HG03175 (cell line): ENCODE data around the gene TRAF2.
"Not testable (repeated sequence)": the region's sequence is repeated elsewhere in the genome, so short reads cannot be mapped to it uniquely, and the experiment has no call there.

Experiments used
- ATAC-seq: cut with Tn5 transposase; IDR thresholded peaks from one replicate; pipeline ENCODE4 v1.9.1; 2021; ENCODE audit warnings: mild to moderate bottlenecking, moderate library complexity; ENCODE audit not compliant: unreplicated experiment

TRAF2 gene

GRCh38 chr9:136857581-136858412, 28.5 kb upstream of the TRAF2 start:
- no peak for ATAC-seq

- no peak for ATAC-seq
Observed at GRCh38 chr9:136858452-136858843, 27.9 kb upstream of the TRAF2 start.

- no peak for ATAC-seq
Observed at GRCh38 chr9:136858844-136859757, 27.2 kb upstream of the TRAF2 start.

- ATAC-seq, result no peak
Observed at GRCh38 chr9:136860529-136860928, 25.8 kb upstream of the TRAF2 start.

- no peak for ATAC-seq
Observed at GRCh38 chr9:136860933-136861873, 25.1 kb upstream of the TRAF2 start.

- ATAC-seq, result no peak
Observed at GRCh38 chr9:136861874-136862457, 24.4 kb upstream of the TRAF2 start.

GRCh38 chr9:136862849-136863622, 23.3 kb upstream of the TRAF2 start:
- no peak for ATAC-seq

- no peak for ATAC-seq
Observed at GRCh38 chr9:136863623-136864273, 22.6 kb upstream of the TRAF2 start.

GRCh38 chr9:136865041-136865767, 21.1 kb upstream of the TRAF2 start:
- no peak for ATAC-seq

- ATAC-seq, result no peak
Observed at GRCh38 chr9:136865768-136866103, 20.6 kb upstream of the TRAF2 start.

- ATAC-seq, result not testable (repeated sequence)
Observed at GRCh38 chr9:136866898-136867421, 19.4 kb upstream of the TRAF2 start.

GRCh38 chr9:136867480-136867879, 18.8 kb upstream of the TRAF2 start:
- ATAC-seq, result no peak

- no peak for ATAC-seq
Observed at GRCh38 chr9:136867917-136868316, 18.4 kb upstream of the TRAF2 start.

- no peak for ATAC-seq
Observed at GRCh38 chr9:136868644-136869043, 17.7 kb upstream of the TRAF2 start.

GRCh38 chr9:136869611-136870010, 16.7 kb upstream of the TRAF2 start:
- ATAC-seq, result not testable (repeated sequence)

- no peak for ATAC-seq
Observed at GRCh38 chr9:136875155-136875554, 11.2 kb upstream of the TRAF2 start.

- no peak for ATAC-seq
Observed at GRCh38 chr9:136876476-136876875, 9.8 kb upstream of the TRAF2 start.

- no peak for ATAC-seq
Observed at GRCh38 chr9:136880651-136881050, 5.7 kb upstream of the TRAF2 start.
